Measurements from ENCODE around the gene HARS1. TPM values are rescaled to one million over a fixed set of nuclear protein-coding genes. Genes with fewer than 3 reads are reported as not detected.
"Not testable (repeated sequence)": the region's sequence is repeated elsewhere in the genome, so short reads cannot be mapped to it uniquely, and the experiment has no call there.

The HARS1 gene
- total RNA-seq, 5 donors from 2014 or later (not counting 1 experiment from before 2014, with no cell fraction given) = 55.8 to 71.1 (median 70.0) TPM

DNA sequence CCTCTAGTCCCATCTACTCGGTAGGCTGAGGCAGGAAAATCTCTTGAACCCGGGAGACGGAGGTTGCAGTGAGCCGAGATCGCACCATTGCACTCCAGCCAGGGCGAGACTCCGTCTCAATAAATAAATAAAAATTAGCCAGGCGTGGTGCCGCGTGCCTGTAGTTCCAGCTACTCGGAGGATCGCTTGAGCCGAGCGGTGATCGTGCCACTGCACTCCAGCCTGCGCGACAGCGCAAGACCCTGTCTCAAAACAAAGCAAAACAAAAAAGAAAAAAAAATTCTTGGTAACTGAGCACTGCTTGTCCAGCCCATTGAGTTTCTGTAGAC is 27.2 kb downstream of the HARS1 start:
- Mint-ChIP-seq H3K4me3 (peak overlapping the region; percentile 97 to 100 (median 98)), H3K9me3 (no peaks in the 10 kb centered on the region), H3K27ac (peak overlapping the region; percentile 98), H3K27me3 (no peaks in the 10 kb centered on the region), H3K4me1 (peaks cover 33 to 35% (median 33%) of the 10 kb centered on the region in 3 donors), H3K36me3 (peaks cover 58% of the 10 kb centered on the region)
- Histone ChIP-seq H3K9me3 (no peaks in the 10 kb centered on the region), H3K36me3 (ENCODE audit: control insufficient read depth in 2 of 2, extremely low read depth in 1 of 2, insufficient read depth in 1 of 2, low read length in 1 of 2) (peaks cover 22 to 64% of the 10 kb centered on the region in 2 donors), H3K4me1 (ENCODE audit: control insufficient read depth in 1 of 2, extremely low read depth in 1 of 2, insufficient read depth in 2 of 2, low read length in 2 of 2) (peaks cover 6 to 24% of the 10 kb centered on the region in 2 experiments), H3K27me3 (replicated peaks in 1 of 2; ENCODE audit: control insufficient read depth in 2 of 2, extremely low read depth in 1 of 2, insufficient read depth in 2 of 2, low read length in 1 of 2) (no peaks in the 10 kb centered on the region), H3K27ac (ENCODE audit: low read length) (peak overlapping the region; percentile 97), H3K4me3 (ENCODE audit: control insufficient read depth in 1 of 2, extremely low read depth in 1 of 2, low read length in 1 of 2) (peak overlapping the region; percentile 96 to 97)
- POLR2A ChIA-PET = interaction anchor here (0.5 to 1.5 kb wide), 4 partner anchors 13 to 40 kb away, joined by 3 to 16 read pairs (median 4); partner anchors contain the start of genes IK (in 1 of the 2), NDUFA2 (in 1 of the 2) and ZMAT2 (in 1 of the 2)
- ATAC-seq (replicated peaks in 1 of 4) = no peak
- 46% methylated on average over 18 of the region's 18 CpGs for WGBS (ENCODE audit: insufficient coverage)
- no peak for DNase-seq
- CTCF ChIA-PET = interaction anchor here in 1 of 2 donors (1.2 kb wide), 1 partner anchor 16 kb away, joined by 6 read pairs; the partner anchor contains the start of genes IK and NDUFA2

GRCh38 chr5:140660371-140660770 is 30.8 kb downstream of the HARS1 start:
- ATAC-seq (replicated peaks in 1 of 4); H3K27ac ChIP-seq (ENCODE audit: low read length); H3K4me3 Mint-ChIP-seq; POLR2A ChIA-PET; H3K27me3 ChIP-seq (replicated peaks in 1 of 2; ENCODE audit: control insufficient read depth in 2 of 2, extremely low read depth in 1 of 2, insufficient read depth in 2 of 2, low read length in 1 of 2); DNase-seq; H3K27ac Mint-ChIP-seq; H3K4me3 ChIP-seq (ENCODE audit: control insufficient read depth in 1 of 2, extremely low read depth in 1 of 2, low read length in 1 of 2); H3K9me3 ChIP-seq; CTCF ChIA-PET; H3K27me3 Mint-ChIP-seq; H3K9me3 Mint-ChIP-seq: not testable (repeated sequence)
- Histone ChIP-seq H3K4me1 (ENCODE audit: control insufficient read depth in 1 of 2, extremely low read depth in 1 of 2, insufficient read depth in 2 of 2, low read length in 2 of 2) (peaks cover under 1 to 13% of the 10 kb centered on the region in 2 experiments), H3K36me3 (ENCODE audit: control insufficient read depth in 2 of 2, extremely low read depth in 1 of 2, insufficient read depth in 1 of 2, low read length in 1 of 2) (peaks cover 26 to 77% of the 10 kb centered on the region in 2 donors)
- peaks cover 58% of the 10 kb centered on the region for H3K36me3 Mint-ChIP-seq
- 100% methylated on average over 1 of the region's 6 CpGs for WGBS (ENCODE audit: insufficient coverage)
- H3K4me1 Mint-ChIP-seq = peaks cover 8 to 12% (median 10%) of the 10 kb centered on the region in 3 donors

DNA sequence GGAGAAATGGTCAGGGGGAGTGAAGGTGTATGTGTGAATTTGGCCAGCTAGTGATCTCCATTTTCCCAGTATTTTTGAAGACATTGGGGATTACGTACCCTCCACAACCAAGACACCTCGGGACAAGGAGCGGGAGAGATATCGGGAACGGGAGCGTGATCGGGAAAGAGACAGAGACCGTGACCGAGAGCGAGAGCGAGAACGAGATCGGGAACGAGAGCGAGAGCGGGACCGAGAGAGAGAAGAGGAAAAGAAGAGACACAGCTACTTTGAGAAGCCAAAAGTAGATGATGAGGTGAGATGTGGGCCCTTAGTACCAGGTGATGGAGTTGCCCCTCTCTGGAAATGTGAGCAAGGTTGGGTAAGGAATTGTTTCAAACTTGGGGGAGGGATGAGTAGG is 32.3 kb downstream of the HARS1 start:
- WGBS (ENCODE audit: insufficient coverage) = 98% methylated on average over 14 of the region's 17 CpGs

DNA sequence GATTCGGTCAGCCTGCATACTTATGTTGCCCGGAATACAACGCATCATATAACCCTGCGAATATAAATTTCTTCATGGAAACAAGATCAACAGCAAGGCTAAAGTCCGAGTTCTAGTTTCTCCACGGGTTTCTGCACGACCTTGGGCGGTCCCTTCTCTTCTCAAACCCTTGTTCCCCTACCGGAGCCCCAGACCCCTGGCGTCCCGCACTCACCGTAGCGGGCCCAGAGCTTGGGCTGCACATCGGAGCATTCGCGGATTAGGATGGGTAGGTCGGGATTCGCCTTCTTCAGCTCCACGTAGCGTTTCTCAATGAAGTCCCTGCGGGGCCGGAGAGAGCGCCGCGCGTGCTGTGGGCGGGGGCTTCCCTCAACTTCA is 44.1 kb downstream of the HARS1 start:
- Histone ChIP-seq H3K36me3 (ENCODE audit: control insufficient read depth in 2 of 2, extremely low read depth in 1 of 2, insufficient read depth in 1 of 2, low read length in 1 of 2) (peaks cover 16 to 59% of the 10 kb centered on the region in 2 donors), H3K4me1 (ENCODE audit: control insufficient read depth in 1 of 2, extremely low read depth in 1 of 2, insufficient read depth in 2 of 2, low read length in 2 of 2) (peaks cover 12 to 32% of the 10 kb centered on the region in 2 experiments), H3K4me3 (ENCODE audit: control insufficient read depth in 1 of 2, extremely low read depth in 1 of 2, low read length in 1 of 2) (peak overlapping the region; percentile 87 to 97), H3K9me3 (no peaks in the 10 kb centered on the region), H3K27ac (ENCODE audit: low read length) (peak overlapping the region; percentile 88), H3K27me3 (replicated peaks in 1 of 2; ENCODE audit: control insufficient read depth in 2 of 2, extremely low read depth in 1 of 2, insufficient read depth in 2 of 2, low read length in 1 of 2) (no peaks in the 10 kb centered on the region)
- DNase-seq = no peak
- Mint-ChIP-seq H3K4me3 (peak overlapping the region; percentile 90 to 99 (median 98)), H3K36me3 (peaks cover 46% of the 10 kb centered on the region), H3K9me3 (no peaks in the 10 kb centered on the region), H3K4me1 (peaks cover 51 to 59% (median 54%) of the 10 kb centered on the region in 3 donors), H3K27ac (peak overlapping the region; percentile 97 to 99), H3K27me3 (no peaks in the 10 kb centered on the region)
- POLR2A ChIA-PET = interaction anchor here (0.7 to 2.4 kb wide), 18 partner anchors 8 to 246 kb away, joined by 3 to 16 read pairs (median 5); partner anchors contain the start of genes EIF4EBP3 (in 2 of the 2), ANKHD1 (in 1 of the 2), APBB3 (in 1 of the 2) and CD14 (in 1 of the 2)
- WGBS (ENCODE audit: insufficient coverage) = 1% methylated on average over 24 of the region's 27 CpGs
- ATAC-seq (replicated peaks in 1 of 4) = no peak
- CTCF ChIA-PET = interaction anchor here in 1 of 2 donors (0.5 to 2.0 kb wide), 8 partner anchors 8 to 1398 kb away, joined by 3 to 14 read pairs (median 4); partner anchors contain the start of genes EIF4EBP3, HARS1, HARS2 and TMCO6

More for the DNA sequence above, 32.3 kb downstream of the HARS1 start:
- H3K4me3 ChIP-seq (ENCODE audit: control insufficient read depth in 1 of 2, extremely low read depth in 1 of 2, low read length in 1 of 2) = no peak overlapping the region
- DNase-seq = no peak
- Mint-ChIP-seq H3K27me3 (no peaks in the 10 kb centered on the region), H3K4me3 (no peak overlapping the region), H3K36me3 (peaks cover 73% of the 10 kb centered on the region), H3K4me1 (peaks cover 0 to 5% (median 2%) of the 10 kb centered on the region in 3 donors), H3K9me3 (no peaks in the 10 kb centered on the region), H3K27ac (peak overlapping the region in 1 of 2 donors; percentile 43)
- CTCF ChIA-PET = no interaction called here
- peaks cover 0 to 5% of the 10 kb centered on the region in 2 experiments for H3K4me1 ChIP-seq (ENCODE audit: control insufficient read depth in 1 of 2, extremely low read depth in 1 of 2, insufficient read depth in 2 of 2, low read length in 2 of 2)
- no peak overlapping the region for H3K27ac ChIP-seq (ENCODE audit: low read length)
- no peaks in the 10 kb centered on the region for H3K27me3 ChIP-seq (replicated peaks in 1 of 2; ENCODE audit: control insufficient read depth in 2 of 2, extremely low read depth in 1 of 2, insufficient read depth in 2 of 2, low read length in 1 of 2)
- no peak for ATAC-seq (replicated peaks in 1 of 4)
- POLR2A ChIA-PET = interaction anchor here (1.0 kb wide), 2 partner anchors 11 kb away, joined by 3 read pairs; partner anchors contain the start of genes IK (in 2 of the 2) and NDUFA2 (in 2 of the 2)
- H3K9me3 ChIP-seq = no peaks in the 10 kb centered on the region
- H3K36me3 ChIP-seq (ENCODE audit: control insufficient read depth in 2 of 2, extremely low read depth in 1 of 2, insufficient read depth in 1 of 2, low read length in 1 of 2) = peaks cover 26 to 92% of the 10 kb centered on the region in 2 donors

DNA sequence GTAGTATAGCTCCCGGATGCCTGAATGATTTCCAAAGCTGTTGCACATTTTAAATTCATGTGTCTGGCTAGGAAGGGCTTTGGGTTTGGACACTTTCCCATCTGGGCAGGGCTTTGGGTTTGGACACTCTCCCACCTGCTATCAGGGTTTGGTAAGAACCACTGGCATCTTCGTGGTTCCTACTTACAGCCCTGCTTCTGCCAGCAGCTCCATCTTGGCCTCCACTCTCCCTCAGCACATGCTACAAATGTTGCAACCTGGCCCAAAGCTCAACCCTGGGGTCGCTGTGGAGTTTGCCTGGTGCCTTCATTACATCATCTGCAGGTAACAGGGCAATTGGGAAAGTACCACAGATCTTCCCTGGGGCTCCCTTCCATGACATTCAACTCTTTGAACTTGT is 48.5 kb downstream of the HARS1 start:
- H3K27me3 ChIP-seq (replicated peaks in 1 of 2; ENCODE audit: control insufficient read depth in 2 of 2, extremely low read depth in 1 of 2, insufficient read depth in 2 of 2, low read length in 1 of 2) = no peaks in the 10 kb centered on the region
- H3K27ac Mint-ChIP-seq = peak overlapping the region in 1 of 2 donors; percentile 12
- peaks cover 28% of the 10 kb centered on the region for H3K36me3 Mint-ChIP-seq
- ChIA-PET CTCF (interaction anchor here in 1 of 2 donors (0.8 to 1.6 kb wide), 2 partner anchors 95 to 270 kb away, joined by 3 to 4 read pairs; partner anchors contain the start of gene EIF4EBP3), POLR2A (no interaction called here)
- no peak for DNase-seq
- peaks cover 10 to 30% of the 10 kb centered on the region in 2 experiments for H3K4me1 ChIP-seq (ENCODE audit: control insufficient read depth in 1 of 2, extremely low read depth in 1 of 2, insufficient read depth in 2 of 2, low read length in 2 of 2)
- no peak overlapping the region for H3K27ac ChIP-seq (ENCODE audit: low read length)
- H3K9me3 ChIP-seq = no peaks in the 10 kb centered on the region
- H3K4me3 Mint-ChIP-seq = no peak overlapping the region
- H3K4me1 Mint-ChIP-seq = peaks cover 54 to 58% (median 55%) of the 10 kb centered on the region in 3 donors
- 100% methylated on average over 3 of the region's 3 CpGs for WGBS (ENCODE audit: insufficient coverage)
- no peaks in the 10 kb centered on the region for H3K9me3 Mint-ChIP-seq
- H3K4me3 ChIP-seq (ENCODE audit: control insufficient read depth in 1 of 2, extremely low read depth in 1 of 2, low read length in 1 of 2) = no peak overlapping the region
- ATAC-seq (replicated peaks in 1 of 4) = no peak
- H3K27me3 Mint-ChIP-seq = no peaks in the 10 kb centered on the region
- H3K36me3 ChIP-seq (ENCODE audit: control insufficient read depth in 2 of 2, extremely low read depth in 1 of 2, insufficient read depth in 1 of 2, low read length in 1 of 2) = peaks cover 16 to 34% of the 10 kb centered on the region in 2 donors

- Mint-ChIP-seq H3K4me3 (no peak overlapping the region), H3K27me3 (no peaks in the 10 kb centered on the region), H3K27ac (no peak overlapping the region), H3K9me3 (no peaks in the 10 kb centered on the region), H3K36me3 (peaks cover 27% of the 10 kb centered on the region), H3K4me1 (peaks cover 49 to 51% (median 50%) of the 10 kb centered on the region in 3 donors)
- no peaks in the 10 kb centered on the region for H3K9me3 ChIP-seq
- H3K36me3 ChIP-seq (ENCODE audit: control insufficient read depth in 2 of 2, extremely low read depth in 1 of 2, insufficient read depth in 1 of 2, low read length in 1 of 2) = peaks cover 16 to 34% of the 10 kb centered on the region in 2 donors
- no peak for DNase-seq
- CTCF ChIA-PET = no interaction called here
- ATAC-seq (replicated peaks in 1 of 4) = no peak
- WGBS (ENCODE audit: insufficient coverage) = 89% methylated on average over 8 of the region's 8 CpGs
- POLR2A ChIA-PET = interaction anchor here in 1 of 2 donors (0.5 to 0.6 kb wide), 2 partner anchors 70 to 1070 kb away, joined by 6 to 8 read pairs; no protein-coding TSS in a partner anchor
- H3K4me3 ChIP-seq (ENCODE audit: control insufficient read depth in 1 of 2, extremely low read depth in 1 of 2, low read length in 1 of 2) = no peak overlapping the region
- peaks cover 7 to 26% of the 10 kb centered on the region in 2 experiments for H3K4me1 ChIP-seq (ENCODE audit: control insufficient read depth in 1 of 2, extremely low read depth in 1 of 2, insufficient read depth in 2 of 2, low read length in 2 of 2)
- H3K27me3 ChIP-seq (replicated peaks in 1 of 2; ENCODE audit: control insufficient read depth in 2 of 2, extremely low read depth in 1 of 2, insufficient read depth in 2 of 2, low read length in 1 of 2) = no peaks in the 10 kb centered on the region
- no peak overlapping the region for H3K27ac ChIP-seq (ENCODE audit: low read length)
Observed at GRCh38 chr5:140641716-140642115, 49.5 kb downstream of the HARS1 start.
